Activated B cell treated with CpG ODN at 0.5 μM for 24 hours (primary cell): Measurements from ENCODE around the gene TMEM81. TPM values are rescaled to one million over a fixed set of nuclear protein-coding genes. Genes with fewer than 3 reads are reported as not detected.

Source experiments
- ATAC-seq: fragments of 200-7000 bp; cut with Tn5 transposase; one replicate; pipeline ENCODE4 v1.10.0; 2021; ENCODE audit warnings: low read depth, mild to moderate bottlenecking, moderate library complexity
- CTCF ChIA-PET: fragments of 350-600 bp; sonication (Branson Sonifier 250); formaldehyde crosslinking; loops from one replicate; lab custom pipeline; 2021; ENCODE audit warnings: antibody characterized with exemption; lab: Charles Lee
- POLR2A ChIA-PET: fragments of 350-600 bp; sonication (Branson Sonifier 250); formaldehyde crosslinking; loops from one replicate; lab custom pipeline; 2021; ENCODE audit warnings: antibody characterized with exemption; lab: Charles Lee
- DNase-seq: peaks from one replicate; pipeline ENCODE4 v3.0.0; 2022
- H3K27ac Mint-ChIP-seq: one replicate; pipeline ENCODE4 v1.8.0; 2020; ENCODE audit warnings: mixed read lengths
- H3K27me3 Mint-ChIP-seq: one replicate; pipeline ENCODE4 v1.8.0; 2021; ENCODE audit warnings: mixed read lengths
- H3K36me3 Mint-ChIP-seq: one replicate; pipeline ENCODE4 v1.8.0; 2021; ENCODE audit warnings: low read depth, mixed read lengths
- H3K4me1 Mint-ChIP-seq: one replicate; pipeline ENCODE4 v1.8.0; 2021; ENCODE audit warnings: mixed read lengths
- H3K4me3 Mint-ChIP-seq: one replicate; pipeline ENCODE4 v1.8.0; 2020; ENCODE audit warnings: mild to moderate bottlenecking, mixed read lengths
- H3K9me3 Mint-ChIP-seq: one replicate; pipeline ENCODE4 v1.8.0; 2020; ENCODE audit warnings: mixed read lengths
- intact Hi-C: fragments of 100-400 bp; cut with micrococcal nuclease; formaldehyde crosslinking; loops from one replicate; pipeline ENCODE4 v1.15.1; 2024
- total RNA-seq: library from RNA; stranded (reverse); gene quantifications from 2 replicates; pipeline ENCODE4 v1.2.3, GENCODE V29; 2022
- TF ChIP-seq, protein P1 (sequence below): fragments of 200-600 bp; IDR thresholded peaks from one replicate; pipeline ENCODE4 v1.8.0; 2022; ENCODE audit warnings: antibody characterized with exemption, mild to moderate bottlenecking

Gene TMEM81
- total RNA-seq, 1 donor from 2014 or later, result 3.5 TPM

GRCh38 chr1:205088341-205088740 is 4.1 kb upstream of the TMEM81 start:
- no peaks in the 10 kb centered on the region for H3K9me3 Mint-ChIP-seq
- no peak overlapping the region for H3K4me3 Mint-ChIP-seq
- DNase-seq, result no peak
- no peak for ATAC-seq
- intact Hi-C loops, result no loop called here
- ChIA-PET POLR2A (no interaction called here), CTCF (interaction anchor here (1.1 kb wide), 1 partner anchor 53 kb away, joined by 5 read pairs; no protein-coding TSS in a partner anchor)
- H3K36me3 Mint-ChIP-seq, result peaks cover 90% of the 10 kb centered on the region
- no peak overlapping the region for H3K27ac Mint-ChIP-seq
- H3K4me1 Mint-ChIP-seq, result no peaks in the 10 kb centered on the region
- TF ChIP-seq, protein P1, sequence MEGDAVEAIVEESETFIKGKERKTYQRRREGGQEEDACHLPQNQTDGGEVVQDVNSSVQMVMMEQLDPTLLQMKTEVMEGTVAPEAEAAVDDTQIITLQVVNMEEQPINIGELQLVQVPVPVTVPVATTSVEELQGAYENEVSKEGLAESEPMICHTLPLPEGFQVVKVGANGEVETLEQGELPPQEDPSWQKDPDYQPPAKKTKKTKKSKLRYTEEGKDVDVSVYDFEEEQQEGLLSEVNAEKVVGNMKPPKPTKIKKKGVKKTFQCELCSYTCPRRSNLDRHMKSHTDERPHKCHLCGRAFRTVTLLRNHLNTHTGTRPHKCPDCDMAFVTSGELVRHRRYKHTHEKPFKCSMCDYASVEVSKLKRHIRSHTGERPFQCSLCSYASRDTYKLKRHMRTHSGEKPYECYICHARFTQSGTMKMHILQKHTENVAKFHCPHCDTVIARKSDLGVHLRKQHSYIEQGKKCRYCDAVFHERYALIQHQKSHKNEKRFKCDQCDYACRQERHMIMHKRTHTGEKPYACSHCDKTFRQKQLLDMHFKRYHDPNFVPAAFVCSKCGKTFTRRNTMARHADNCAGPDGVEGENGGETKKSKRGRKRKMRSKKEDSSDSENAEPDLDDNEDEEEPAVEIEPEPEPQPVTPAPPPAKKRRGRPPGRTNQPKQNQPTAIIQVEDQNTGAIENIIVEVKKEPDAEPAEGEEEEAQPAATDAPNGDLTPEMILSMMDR, result no peak
- no peaks in the 10 kb centered on the region for H3K27me3 Mint-ChIP-seq

DNA sequence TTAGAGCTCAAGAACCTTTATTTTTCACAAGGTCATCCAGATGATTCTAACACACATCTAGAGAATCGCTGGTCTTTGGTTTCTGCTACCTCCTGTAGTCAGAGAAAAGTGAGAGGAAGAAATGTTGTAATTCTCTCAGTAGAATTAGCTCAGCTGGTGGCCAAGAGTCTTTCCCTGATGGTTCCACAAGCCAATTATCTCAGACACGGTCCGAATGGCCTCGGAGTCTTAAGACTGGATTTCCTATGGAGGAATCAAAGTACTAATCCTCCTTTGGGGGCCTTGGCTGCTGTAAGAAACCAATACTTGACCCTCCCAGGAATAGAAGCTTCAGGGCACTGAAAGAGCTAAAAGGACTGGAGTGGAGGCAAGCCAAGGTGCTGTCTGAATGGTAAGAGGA is 1.8 kb downstream of the TMEM81 start:
- Mint-ChIP-seq H3K27ac (no peak overlapping the region), H3K27me3 (no peaks in the 10 kb centered on the region), H3K9me3 (no peaks in the 10 kb centered on the region), H3K4me3 (no peak overlapping the region), H3K4me1 (no peaks in the 10 kb centered on the region), H3K36me3 (peaks cover 47% of the 10 kb centered on the region)
- TF ChIP-seq, protein P1, result no peak
- ATAC-seq (no peak), DNase-seq (no peak)
- intact Hi-C loops, result no loop called here
- CTCF ChIA-PET, result no interaction called here
- POLR2A ChIA-PET, result no interaction called here

GRCh38 chr1:205077934-205078311 is 6.3 kb downstream of the TMEM81 start:
- H3K27me3 Mint-ChIP-seq, result no peaks in the 10 kb centered on the region
- CTCF ChIA-PET, result no interaction called here
- no peak overlapping the region for H3K27ac Mint-ChIP-seq
- DNase-seq (no peak), ATAC-seq (no peak)
- no peaks in the 10 kb centered on the region for H3K9me3 Mint-ChIP-seq
- peaks cover 6% of the 10 kb centered on the region for H3K36me3 Mint-ChIP-seq
- intact Hi-C loops, result no loop called here
- POLR2A ChIA-PET, result no interaction called here
- TF ChIP-seq, protein P1, result no peak
- H3K4me1 Mint-ChIP-seq, result no peaks in the 10 kb centered on the region
- no peak overlapping the region for H3K4me3 Mint-ChIP-seq

GRCh38 chr1:205077158-205077933 is 6.9 kb downstream of the TMEM81 start:
- Mint-ChIP-seq H3K4me3 (no peak overlapping the region), H3K27me3 (no peaks in the 10 kb centered on the region), H3K9me3 (no peaks in the 10 kb centered on the region), H3K27ac (no peak overlapping the region), H3K36me3 (peaks cover 1% of the 10 kb centered on the region), H3K4me1 (no peaks in the 10 kb centered on the region)
- ATAC-seq (no peak), DNase-seq (no peak)
- ChIA-PET CTCF (no interaction called here), POLR2A (no interaction called here)
- intact Hi-C loops, result no loop called here
- TF ChIP-seq, protein P1, result no peak

DNA sequence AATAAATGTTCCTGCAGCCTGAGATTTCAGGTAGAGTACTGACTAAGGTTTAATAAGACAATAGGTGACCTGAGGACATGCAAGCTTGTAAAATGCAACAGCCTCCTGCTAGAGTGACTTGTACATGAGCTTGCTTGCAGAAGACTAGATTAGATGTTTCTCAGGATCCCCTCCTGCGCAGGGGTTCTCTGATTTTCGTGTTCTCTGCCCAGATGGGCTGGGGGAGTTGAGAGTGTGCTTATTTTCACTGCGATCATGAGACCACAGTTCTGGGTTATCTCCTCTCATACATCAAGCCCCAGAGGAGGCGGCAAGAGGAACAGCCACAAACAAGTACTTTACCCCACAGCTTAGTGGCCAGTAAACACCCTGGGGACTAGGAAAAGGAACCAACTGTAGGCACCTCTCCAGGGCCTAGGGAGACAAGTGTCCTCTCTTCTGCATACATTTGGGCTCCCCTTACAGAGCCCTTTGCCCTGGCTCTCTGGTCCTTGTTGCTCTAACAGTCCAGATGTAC is 8.0 kb downstream of the TMEM81 start:
- Mint-ChIP-seq H3K4me3 (no peak overlapping the region), H3K36me3 (no peaks in the 10 kb centered on the region), H3K27ac (no peak overlapping the region), H3K4me1 (no peaks in the 10 kb centered on the region), H3K27me3 (no peaks in the 10 kb centered on the region), H3K9me3 (no peaks in the 10 kb centered on the region)
- CTCF ChIA-PET, result interaction anchor here (1.2 kb wide), 1 partner anchor 15 kb away, joined by 4 read pairs; no protein-coding TSS in a partner anchor
- DNase-seq (no peak), ATAC-seq (no peak)
- POLR2A ChIA-PET, result no interaction called here
- intact Hi-C loops, result no loop called here
- TF ChIP-seq, protein P1, result no peak
